RWPE1 (cell line): ENCODE data around the gene GALNT18.

ENCODE experiments used
- CTCF ChIA-PET: fragments of 350-600 bp; sonication (Branson Sonifier 250); formaldehyde crosslinking; extraction: SDS; loops from one replicate; lab custom pipeline; 2021; lab: Yijun Ruan, JAX
- POLR2A ChIA-PET: fragments of 400-600 bp; formaldehyde crosslinking; extraction: SDS; loops from one replicate; lab custom pipeline; 2020; ENCODE audit warnings: antibody characterized with exemption; ENCODE audit not compliant: low non-redundant PET; lab: Yijun Ruan, JAX
- DNase-seq: peaks from one replicate; pipeline ENCODE4 v3.0.0; 2012; ENCODE audit warnings: low spot score
- H3K27ac ChIP-seq: fragments of 450-650 bp; 2 replicates; pipeline ENCODE4 v1.5.1; 2017
- CTCF ChIP-seq: fragments of 450-650 bp; conservative IDR thresholded peaks from 2 replicates; pipeline ENCODE4 v1.5.1; 2017; ENCODE audit warnings: low read depth, mild to moderate bottlenecking

Gene GALNT18

GRCh38 chr11:11245453-11245852, 376.4 kb downstream of the GALNT18 start:
- CTCF ChIA-PET: no interaction called here
- TF ChIP-seq CTCF: no peak
- POLR2A ChIA-PET: interaction anchor here (0.6 kb wide), 1 partner anchor 16 kb away, joined by 3 read pairs; no protein-coding TSS in a partner anchor
- H3K27ac ChIP-seq: no peak overlapping the region
- DNase-seq: no peak

DNA sequence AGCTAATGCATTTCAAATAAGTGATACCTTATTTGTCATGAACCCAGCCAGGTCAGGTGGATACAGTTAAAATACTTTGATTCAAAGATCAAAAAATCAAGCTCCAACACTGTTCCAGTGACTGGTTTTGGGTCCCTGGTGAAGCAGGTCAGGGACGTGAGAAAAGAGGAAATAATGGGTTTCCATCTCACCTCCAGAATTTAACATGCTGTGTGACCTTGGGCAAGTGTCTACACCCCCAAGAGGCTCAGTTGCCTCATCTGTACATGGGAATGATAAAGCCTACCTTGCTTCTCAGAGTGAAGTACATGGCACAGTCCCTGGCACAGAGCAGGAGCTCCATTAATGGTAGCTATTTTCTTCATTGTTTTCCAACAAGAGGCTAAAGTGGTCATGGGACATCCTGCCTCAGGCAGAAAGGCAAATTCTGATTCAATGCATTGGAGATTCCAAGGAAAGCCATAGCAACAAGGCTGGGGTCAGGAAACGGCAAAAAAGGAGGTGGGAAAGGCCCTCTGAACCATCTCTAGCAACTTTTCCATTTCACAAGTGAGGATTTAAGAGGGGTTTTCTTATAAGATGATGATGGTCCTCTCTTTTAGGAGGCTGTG, 377.2 kb downstream of the GALNT18 start:
- CTCF ChIA-PET: no interaction called here
- POLR2A ChIA-PET: no interaction called here

DNA sequence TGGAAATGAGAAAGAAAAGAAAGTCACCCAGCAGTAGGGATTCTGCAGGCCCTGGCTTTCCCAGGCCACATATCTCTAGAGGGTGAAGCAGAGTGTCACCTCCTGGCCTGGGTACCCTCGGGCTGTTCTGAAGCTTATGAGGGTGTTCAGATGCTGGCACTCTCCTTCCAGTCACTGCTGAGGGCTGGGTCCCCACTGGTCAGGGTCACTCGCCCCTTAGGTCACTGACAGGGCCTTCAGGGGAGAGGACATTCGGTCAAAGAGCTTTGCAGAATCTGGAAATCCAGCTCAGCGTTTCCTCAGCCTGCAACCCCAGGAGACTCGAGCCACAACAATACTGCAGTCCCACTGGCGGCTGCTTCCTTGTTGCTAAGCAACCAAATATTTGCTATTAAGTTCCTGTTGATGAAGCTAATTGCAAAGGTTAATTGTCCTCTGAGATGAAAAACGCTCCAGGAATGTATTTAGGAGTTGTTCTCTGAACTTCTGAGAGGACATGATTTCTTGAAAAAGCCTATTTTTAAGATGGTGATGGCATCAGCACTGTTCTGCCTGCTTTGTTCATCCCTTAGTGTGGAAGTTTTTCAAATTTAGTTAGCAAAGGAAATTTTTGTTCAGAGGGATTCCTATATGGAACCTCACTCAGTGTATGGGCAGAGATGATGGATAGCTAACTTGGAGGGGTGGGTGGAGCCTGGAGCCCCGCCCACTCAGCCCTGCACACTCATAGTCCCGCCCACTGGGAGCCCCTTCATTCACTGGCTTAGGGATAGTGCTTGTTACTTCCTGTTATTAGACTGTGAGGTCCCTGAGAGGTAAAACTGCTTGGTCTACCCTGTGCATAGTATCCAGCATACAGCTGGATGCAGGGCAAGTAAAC, 378.0 kb downstream of the GALNT18 start:
- ChIA-PET POLR2A (no interaction called here), CTCF (interaction anchor here (0.8 kb wide), 1 partner anchor 12 kb away, joined by 5 read pairs; no protein-coding TSS in a partner anchor)
- DNase-seq: peak; percentile 31
- TF ChIP-seq CTCF: no peak
- H3K27ac ChIP-seq: no peak overlapping the region

More for the DNA sequence above, 377.2 kb downstream of the GALNT18 start:
- no peak for DNase-seq
- no peak overlapping the region for H3K27ac ChIP-seq
- TF ChIP-seq CTCF: no peak

GRCh38 chr11:11243209-11243589, 378.6 kb downstream of the GALNT18 start:
- H3K27ac ChIP-seq: no peak overlapping the region
- POLR2A ChIA-PET: no interaction called here
- CTCF ChIA-PET: interaction anchor here (0.8 kb wide), 1 partner anchor 12 kb away, joined by 5 read pairs; no protein-coding TSS in a partner anchor
- DNase-seq: no peak
- no peak for TF ChIP-seq CTCF

GRCh38 chr11:11241284-11241683, 380.5 kb downstream of the GALNT18 start:
- CTCF ChIA-PET: no interaction called here
- POLR2A ChIA-PET: no interaction called here
- no peak for DNase-seq
- TF ChIP-seq CTCF: no peak
- no peak overlapping the region for H3K27ac ChIP-seq

DNA sequence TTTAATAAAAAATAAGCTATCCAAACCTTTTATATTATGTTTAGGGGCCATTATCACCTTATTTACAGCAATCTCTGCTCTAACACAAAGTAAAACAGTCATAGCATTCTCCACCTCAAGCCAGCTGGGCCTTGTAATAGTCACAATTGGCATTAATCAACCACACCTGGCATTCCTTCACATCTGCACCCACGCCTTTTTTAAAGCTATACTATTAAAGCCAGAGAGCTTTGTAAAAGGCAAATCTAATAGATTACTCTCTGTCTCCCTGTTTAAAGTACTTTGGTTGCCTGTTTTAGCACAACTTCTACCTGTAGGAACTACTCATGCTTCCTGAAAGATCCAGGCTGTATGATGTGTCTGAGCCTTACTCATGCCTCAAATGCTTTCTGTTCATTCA, 381.8 kb downstream of the GALNT18 start:
- DNase-seq: no peak
- CTCF ChIA-PET: no interaction called here
- no peak overlapping the region for H3K27ac ChIP-seq
- no peak for TF ChIP-seq CTCF
- POLR2A ChIA-PET: no interaction called here
